Measurements from ENCODE around the gene ZNF839.

- TF ChIP-seq POLR2A (IDR thresholded peaks at IDR 0.05) (no peak), EP300 (IDR thresholded peaks at IDR 0.05; ENCODE audit: low read depth) (no peak)
Observed at GRCh38 chr14:102279282-102279681, 40.3 kb upstream of the ZNF839 start.

Measured in transverse colon (tissue), 1 donor.